C4-2B (cell line): ENCODE data around the gene SUMO3.

Experiments used
- CTCF ChIP-seq: fragments of 450-650 bp; conservative IDR thresholded peaks from 2 replicates; pipeline ENCODE4 v1.5.1; 2017; ENCODE audit warnings: mild to moderate bottlenecking
- ZFX ChIP-seq: fragments of 450-650 bp; IDR thresholded peaks from 2 replicates; pipeline ENCODE4 v1.6.1; 2017

- no peak for TF ChIP-seq CTCF
- TF ChIP-seq ZFX = no peak
Measured at GRCh38 chr21:44856131-44856530, 38.3 kb upstream of the SUMO3 start.
